ENCODE data around the gene AHNAK. TPM values are rescaled to one million over a fixed set of nuclear protein-coding genes. Genes with fewer than 3 reads are reported as not detected.

The AHNAK gene
- total RNA-seq, 2 experiments from 2014 or later: 0.21 to 0.28 TPM

GRCh38 chr11:62548545-62549335 lies 2.1 kb upstream of the AHNAK start:
- Histone ChIP-seq H3K9me3 (ENCODE audit: low read length) (no peaks in the 10 kb centered on the region), H3K4me1 (ENCODE audit: insufficient read depth, low read length, poor library complexity, severe bottlenecking) (peaks cover 9% of the 10 kb centered on the region), H2AFZ (ENCODE audit: low read length) (no peak overlapping the region), H3K36me3 (ENCODE audit: insufficient read depth, low read length) (0 out of 2 replicates have a peak, but pooled peaks cover 3% of the 10 kb centered on the region), H3K4me3 (ENCODE audit: low read depth, low read length, poor library complexity, severe bottlenecking) (no peak overlapping the region), H3K27ac (ENCODE audit: low read depth, low read length, poor library complexity, severe bottlenecking) (no peak overlapping the region), H4K20me1 (ENCODE audit: insufficient read depth, low read length) (no peaks in the 10 kb centered on the region), H3K4me2 (ENCODE audit: low read length) (no peak overlapping the region), H3K79me2 (ENCODE audit: insufficient read depth, low read depth, low read length) (no peaks in the 10 kb centered on the region), H3K9me2 (ENCODE audit: insufficient read depth, low read length) (no peaks in the 10 kb centered on the region)
- CTCF ChIA-PET (ENCODE audit: unreplicated experiment): no interaction called here
- TF ChIP-seq CTCF (conservative IDR thresholded peaks at IDR 0.05; ENCODE audit: low read length): no peak
- no peak for TF ChIP-seq EZH2phosphoT487 (IDR thresholded peaks at IDR 0.05; ENCODE audit: borderline replicate concordance, low read depth, low read length)
- DNase-seq (ENCODE audit: low spot score): no peak
- intact Hi-C loops (cut with micrococcal nuclease; ENCODE audit: unreplicated experiment): no loop called here
- POLR2A ChIA-PET: no interaction called here
- BruUV-seq (replicated peaks): no TSS peak

GRCh38 chr11:62547691-62548281 lies 1.2 kb upstream of the AHNAK start:
- intact Hi-C loops (cut with micrococcal nuclease; ENCODE audit: unreplicated experiment): no loop called here
- no peaks in the 10 kb centered on the region for H3K9me3 ChIP-seq (ENCODE audit: low read length)
- BruUV-seq (replicated peaks): no TSS peak
- H3K36me3 ChIP-seq (ENCODE audit: insufficient read depth, low read length): no peaks in the 10 kb centered on the region
- H3K4me1 ChIP-seq (ENCODE audit: insufficient read depth, low read length, poor library complexity, severe bottlenecking): peaks cover 13% of the 10 kb centered on the region
- no peak overlapping the region for H2AFZ ChIP-seq (ENCODE audit: low read length)
- no peak overlapping the region for H3K4me2 ChIP-seq (ENCODE audit: low read length)
- ChIA-PET POLR2A (no interaction called here), CTCF (ENCODE audit: unreplicated experiment) (no interaction called here)
- TF ChIP-seq EZH2phosphoT487 (IDR thresholded peaks at IDR 0.05; ENCODE audit: borderline replicate concordance, low read depth, low read length) (no peak), CTCF (conservative IDR thresholded peaks at IDR 0.05; ENCODE audit: low read length) (no peak)
- H3K27ac ChIP-seq (ENCODE audit: low read depth, low read length, poor library complexity, severe bottlenecking): no peak overlapping the region
- H4K20me1 ChIP-seq (ENCODE audit: insufficient read depth, low read length): no peaks in the 10 kb centered on the region
- H3K9me2 ChIP-seq (ENCODE audit: insufficient read depth, low read length): no peaks in the 10 kb centered on the region
- no peaks in the 10 kb centered on the region for H3K79me2 ChIP-seq (ENCODE audit: insufficient read depth, low read depth, low read length)
- H3K4me3 ChIP-seq (ENCODE audit: low read depth, low read length, poor library complexity, severe bottlenecking): no peak overlapping the region
- no peak for DNase-seq (ENCODE audit: low spot score)

All from OCI-LY7 (cell line).